ENCODE measurements around the gene PRLH. TPM values are rescaled to one million over a fixed set of nuclear protein-coding genes. Genes with fewer than 3 reads are reported as not detected.

PRLH gene
- total and polyA plus RNA-seq, 2 of the 13 experiments (the other 11 are each of a cell fraction or from before 2014, with no cell fraction given) = not detected

DNA sequence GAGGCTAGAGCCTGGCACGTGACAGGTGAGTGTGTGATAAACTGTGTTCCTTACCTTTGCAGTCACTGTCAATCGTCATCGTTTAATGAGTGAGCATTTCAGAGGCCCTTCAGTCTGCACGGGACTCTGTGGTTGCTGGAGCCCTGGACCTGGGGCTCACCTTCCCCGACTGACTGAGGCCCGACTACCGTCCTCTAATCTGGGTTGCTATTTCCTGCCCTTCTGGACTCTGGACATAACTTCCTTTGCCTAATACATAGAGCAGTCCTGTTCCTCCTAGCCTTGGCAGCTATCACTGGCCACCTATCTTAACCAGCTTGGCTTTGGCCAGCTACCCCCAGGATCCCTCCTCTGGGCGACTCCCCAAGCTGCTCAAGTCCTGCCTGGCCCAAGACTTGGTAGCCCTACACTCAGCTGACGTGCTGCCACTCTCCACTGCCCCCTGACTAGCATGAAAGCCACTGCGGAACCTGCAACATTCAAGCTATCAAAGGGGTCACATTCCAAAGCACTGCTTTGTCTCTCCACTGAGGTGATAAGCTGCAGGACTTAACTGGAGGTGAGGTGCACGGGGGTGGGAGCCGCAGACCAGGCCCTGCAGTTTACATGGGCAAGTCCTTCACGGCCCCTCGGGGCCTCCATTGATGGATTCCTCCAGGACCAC is 35.2 kb downstream of the PRLH start (continued):
- TF ChIP-seq, protein P1, sequence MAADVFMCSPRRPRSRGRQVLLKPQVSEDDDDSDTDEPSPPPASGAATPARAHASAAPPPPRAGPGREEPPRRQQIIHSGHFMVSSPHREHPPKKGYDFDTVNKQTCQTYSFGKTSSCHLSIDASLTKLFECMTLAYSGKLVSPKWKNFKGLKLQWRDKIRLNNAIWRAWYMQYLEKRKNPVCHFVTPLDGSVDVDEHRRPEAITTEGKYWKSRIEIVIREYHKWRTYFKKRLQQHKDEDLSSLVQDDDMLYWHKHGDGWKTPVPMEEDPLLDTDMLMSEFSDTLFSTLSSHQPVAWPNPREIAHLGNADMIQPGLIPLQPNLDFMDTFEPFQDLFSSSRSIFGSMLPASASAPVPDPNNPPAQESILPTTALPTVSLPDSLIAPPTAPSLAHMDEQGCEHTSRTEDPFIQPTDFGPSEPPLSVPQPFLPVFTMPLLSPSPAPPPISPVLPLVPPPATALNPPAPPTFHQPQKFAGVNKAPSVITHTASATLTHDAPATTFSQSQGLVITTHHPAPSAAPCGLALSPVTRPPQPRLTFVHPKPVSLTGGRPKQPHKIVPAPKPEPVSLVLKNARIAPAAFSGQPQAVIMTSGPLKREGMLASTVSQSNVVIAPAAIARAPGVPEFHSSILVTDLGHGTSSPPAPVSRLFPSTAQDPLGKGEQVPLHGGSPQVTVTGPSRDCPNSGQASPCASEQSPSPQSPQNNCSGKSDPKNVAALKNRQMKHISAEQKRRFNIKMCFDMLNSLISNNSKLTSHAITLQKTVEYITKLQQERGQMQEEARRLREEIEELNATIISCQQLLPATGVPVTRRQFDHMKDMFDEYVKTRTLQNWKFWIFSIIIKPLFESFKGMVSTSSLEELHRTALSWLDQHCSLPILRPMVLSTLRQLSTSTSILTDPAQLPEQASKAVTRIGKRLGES (CRISPR knock-in tag; IDR thresholded peaks at IDR 0.05; ENCODE audit: borderline replicate concordance) = no peak
- TF ChIP-seq NFKBIZ (CRISPR knock-in tag; IDR thresholded peaks at IDR 0.05) (peak; percentile 60), ZNF564 (CRISPR knock-in tag; IDR thresholded peaks at IDR 0.05) (0 out of 2 replicates have a peak, but pooled peaks have one; percentile 58), ZNF776 (CRISPR knock-in tag; IDR thresholded peaks at IDR 0.05) (0 out of 2 replicates have a peak, but pooled peaks have one; percentile 39), ZFP36L1 (CRISPR knock-in tag; IDR thresholded peaks at IDR 0.05) (0 out of 2 replicates have a peak, but pooled peaks have one; percentile 73), THYN1 (CRISPR knock-in tag; IDR thresholded peaks at IDR 0.05; ENCODE audit: borderline replicate concordance, low read depth) (0 out of 2 replicates have a peak, but pooled peaks have one; percentile 46), ZNF274 (CRISPR knock-in tag; IDR thresholded peaks at IDR 0.05) (0 out of 2 replicates have a peak, but pooled peaks have one; percentile 27)
- TF ChIP-seq, protein P2, sequence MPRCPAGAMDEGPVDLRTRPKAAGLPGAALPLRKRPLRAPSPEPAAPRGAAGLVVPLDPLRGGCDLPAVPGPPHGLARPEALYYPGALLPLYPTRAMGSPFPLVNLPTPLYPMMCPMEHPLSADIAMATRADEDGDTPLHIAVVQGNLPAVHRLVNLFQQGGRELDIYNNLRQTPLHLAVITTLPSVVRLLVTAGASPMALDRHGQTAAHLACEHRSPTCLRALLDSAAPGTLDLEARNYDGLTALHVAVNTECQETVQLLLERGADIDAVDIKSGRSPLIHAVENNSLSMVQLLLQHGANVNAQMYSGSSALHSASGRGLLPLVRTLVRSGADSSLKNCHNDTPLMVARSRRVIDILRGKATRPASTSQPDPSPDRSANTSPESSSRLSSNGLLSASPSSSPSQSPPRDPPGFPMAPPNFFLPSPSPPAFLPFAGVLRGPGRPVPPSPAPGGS (CRISPR knock-in tag; IDR thresholded peaks at IDR 0.05) = peak; percentile 32; the same call in 1 of the 2 replicates
- TF ChIP-seq, protein P3, sequence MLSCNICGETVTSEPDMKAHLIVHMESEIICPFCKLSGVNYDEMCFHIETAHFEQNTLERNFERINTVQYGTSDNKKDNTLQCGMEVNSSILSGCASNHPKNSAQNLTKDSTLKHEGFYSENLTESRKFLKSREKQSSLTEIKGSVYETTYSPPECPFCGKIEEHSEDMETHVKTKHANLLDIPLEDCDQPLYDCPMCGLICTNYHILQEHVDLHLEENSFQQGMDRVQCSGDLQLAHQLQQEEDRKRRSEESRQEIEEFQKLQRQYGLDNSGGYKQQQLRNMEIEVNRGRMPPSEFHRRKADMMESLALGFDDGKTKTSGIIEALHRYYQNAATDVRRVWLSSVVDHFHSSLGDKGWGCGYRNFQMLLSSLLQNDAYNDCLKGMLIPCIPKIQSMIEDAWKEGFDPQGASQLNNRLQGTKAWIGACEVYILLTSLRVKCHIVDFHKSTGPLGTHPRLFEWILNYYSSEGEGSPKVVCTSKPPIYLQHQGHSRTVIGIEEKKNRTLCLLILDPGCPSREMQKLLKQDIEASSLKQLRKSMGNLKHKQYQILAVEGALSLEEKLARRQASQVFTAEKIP (CRISPR knock-in tag; IDR thresholded peaks at IDR 0.05; ENCODE audit: borderline replicate concordance) = no peak
- TF ChIP-seq, protein P4, sequence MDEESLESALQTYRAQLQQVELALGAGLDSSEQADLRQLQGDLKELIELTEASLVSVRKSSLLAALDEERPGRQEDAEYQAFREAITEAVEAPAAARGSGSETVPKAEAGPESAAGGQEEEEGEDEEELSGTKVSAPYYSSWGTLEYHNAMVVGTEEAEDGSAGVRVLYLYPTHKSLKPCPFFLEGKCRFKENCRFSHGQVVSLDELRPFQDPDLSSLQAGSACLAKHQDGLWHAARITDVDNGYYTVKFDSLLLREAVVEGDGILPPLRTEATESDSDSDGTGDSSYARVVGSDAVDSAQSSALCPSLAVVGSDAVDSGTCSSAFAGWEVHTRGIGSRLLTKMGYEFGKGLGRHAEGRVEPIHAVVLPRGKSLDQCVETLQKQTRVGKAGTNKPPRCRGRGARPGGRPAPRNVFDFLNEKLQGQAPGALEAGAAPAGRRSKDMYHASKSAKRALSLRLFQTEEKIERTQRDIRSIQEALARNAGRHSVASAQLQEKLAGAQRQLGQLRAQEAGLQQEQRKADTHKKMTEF (CRISPR knock-in tag; IDR thresholded peaks at IDR 0.05) = peak; percentile 79
- TF ChIP-seq, protein P5, sequence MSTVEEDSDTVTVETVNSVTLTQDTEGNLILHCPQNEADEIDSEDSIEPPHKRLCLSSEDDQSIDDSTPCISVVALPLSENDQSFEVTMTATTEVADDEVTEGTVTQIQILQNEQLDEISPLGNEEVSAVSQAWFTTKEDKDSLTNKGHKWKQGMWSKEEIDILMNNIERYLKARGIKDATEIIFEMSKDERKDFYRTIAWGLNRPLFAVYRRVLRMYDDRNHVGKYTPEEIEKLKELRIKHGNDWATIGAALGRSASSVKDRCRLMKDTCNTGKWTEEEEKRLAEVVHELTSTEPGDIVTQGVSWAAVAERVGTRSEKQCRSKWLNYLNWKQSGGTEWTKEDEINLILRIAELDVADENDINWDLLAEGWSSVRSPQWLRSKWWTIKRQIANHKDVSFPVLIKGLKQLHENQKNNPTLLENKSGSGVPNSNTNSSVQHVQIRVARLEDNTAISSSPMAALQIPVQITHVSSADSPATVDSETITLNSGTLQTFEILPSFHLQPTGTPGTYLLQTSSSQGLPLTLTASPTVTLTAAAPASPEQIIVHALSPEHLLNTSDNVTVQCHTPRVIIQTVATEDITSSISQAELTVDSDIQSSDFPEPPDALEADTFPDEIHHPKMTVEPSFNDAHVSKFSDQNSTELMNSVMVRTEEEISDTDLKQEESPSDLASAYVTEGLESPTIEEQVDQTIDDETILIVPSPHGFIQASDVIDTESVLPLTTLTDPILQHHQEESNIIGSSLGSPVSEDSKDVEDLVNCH (CRISPR knock-in tag; IDR thresholded peaks at IDR 0.05) = no peak
- TF ChIP-seq, protein P6, sequence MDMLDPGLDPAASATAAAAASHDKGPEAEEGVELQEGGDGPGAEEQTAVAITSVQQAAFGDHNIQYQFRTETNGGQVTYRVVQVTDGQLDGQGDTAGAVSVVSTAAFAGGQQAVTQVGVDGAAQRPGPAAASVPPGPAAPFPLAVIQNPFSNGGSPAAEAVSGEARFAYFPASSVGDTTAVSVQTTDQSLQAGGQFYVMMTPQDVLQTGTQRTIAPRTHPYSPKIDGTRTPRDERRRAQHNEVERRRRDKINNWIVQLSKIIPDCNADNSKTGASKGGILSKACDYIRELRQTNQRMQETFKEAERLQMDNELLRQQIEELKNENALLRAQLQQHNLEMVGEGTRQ (IDR thresholded peaks at IDR 0.05; ENCODE audit: low read depth, low read length) = no peak; the same call in 1 of the 2 replicates
- TF ChIP-seq, protein P6 (CRISPR knock-in tag; IDR thresholded peaks at IDR 0.05; ENCODE audit: borderline replicate concordance) = peak; percentile 43; the same call in 1 of the 2 replicates
- TF ChIP-seq, protein P7, sequence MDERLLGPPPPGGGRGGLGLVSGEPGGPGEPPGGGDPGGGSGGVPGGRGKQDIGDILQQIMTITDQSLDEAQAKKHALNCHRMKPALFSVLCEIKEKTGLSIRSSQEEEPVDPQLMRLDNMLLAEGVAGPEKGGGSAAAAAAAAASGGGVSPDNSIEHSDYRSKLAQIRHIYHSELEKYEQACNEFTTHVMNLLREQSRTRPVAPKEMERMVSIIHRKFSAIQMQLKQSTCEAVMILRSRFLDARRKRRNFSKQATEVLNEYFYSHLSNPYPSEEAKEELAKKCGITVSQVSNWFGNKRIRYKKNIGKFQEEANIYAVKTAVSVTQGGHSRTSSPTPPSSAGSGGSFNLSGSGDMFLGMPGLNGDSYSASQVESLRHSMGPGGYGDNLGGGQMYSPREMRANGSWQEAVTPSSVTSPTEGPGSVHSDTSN (CRISPR knock-in tag; IDR thresholded peaks at IDR 0.05) = no peak
